ENCODE measurements around the gene C3orf38.
"Not testable (repeated sequence)": the region's sequence is repeated elsewhere in the genome, so short reads cannot be mapped to it uniquely, and the experiment has no call there.

The C3orf38 gene

GRCh38 chr3:88149509-88150362 lies at the start of gene C3orf38:
TSS of gene C3orf38 (plus strand) at chr3:88149959. CDS start at chr3:88150053, 94 bp downstream.
- peak; percentile 85 for DNase-seq

- DNase-seq: no peak
Measured at GRCh38 chr3:88101142-88101541, 48.6 kb upstream of the C3orf38 start.

GRCh38 chr3:88105325-88105724 lies 44.4 kb upstream of the C3orf38 start:
- DNase-seq: no peak

- DNase-seq: no peak
Measured at GRCh38 chr3:88112289-88112688, 37.5 kb upstream of the C3orf38 start.

GRCh38 chr3:88113311-88114162 lies 36.2 kb upstream of the C3orf38 start:
- DNase-seq: peak; percentile 12

GRCh38 chr3:88114878-88115549 lies 34.7 kb upstream of the C3orf38 start:
- no peak for DNase-seq

GRCh38 chr3:88117683-88118082 lies 32.1 kb upstream of the C3orf38 start:
- DNase-seq: no peak

- not testable (repeated sequence) for DNase-seq
Measured at GRCh38 chr3:88118603-88119002, 31.2 kb upstream of the C3orf38 start.

GRCh38 chr3:88123526-88123925 lies 26.2 kb upstream of the C3orf38 start:
- no peak for DNase-seq

GRCh38 chr3:88131695-88132094 lies 18.1 kb upstream of the C3orf38 start:
- no peak for DNase-seq

GRCh38 chr3:88132894-88133293 lies 16.9 kb upstream of the C3orf38 start:
- DNase-seq: no peak

- DNase-seq: no peak
Measured at GRCh38 chr3:88133711-88134263, 16.0 kb upstream of the C3orf38 start.

GRCh38 chr3:88137836-88138235 lies 11.9 kb upstream of the C3orf38 start:
- no peak for DNase-seq

- DNase-seq: no peak
Measured at GRCh38 chr3:88141458-88142083, 8.2 kb upstream of the C3orf38 start.

GRCh38 chr3:88142094-88142624 lies 7.6 kb upstream of the C3orf38 start:
- DNase-seq: no peak

- DNase-seq: no peak
Measured at GRCh38 chr3:88147261-88147660, 2.5 kb upstream of the C3orf38 start.

- DNase-seq: no peak
Measured at GRCh38 chr3:88148651-88149050, 1.1 kb upstream of the C3orf38 start.

- DNase-seq: peak; percentile 47
Measured at GRCh38 chr3:88149101-88149508, 654 bp upstream of the C3orf38 start.

- no peak for DNase-seq
Measured at GRCh38 chr3:88150371-88150770, 612 bp downstream of the C3orf38 start.

- no peak for DNase-seq
Measured at GRCh38 chr3:88150806-88151205, 1.0 kb downstream of the C3orf38 start.

- no peak for DNase-seq
Measured at GRCh38 chr3:88151358-88151757, 1.6 kb downstream of the C3orf38 start.

- no peak for DNase-seq
Measured at GRCh38 chr3:88152841-88153240, 3.1 kb downstream of the C3orf38 start.

Data from SHP77 treated with DMSO at 0.1 percent for 48 hours (cell line).